Measurements from ENCODE around the gene C1orf74. TPM values are rescaled to one million over a fixed set of nuclear protein-coding genes. Genes with fewer than 3 reads are reported as not detected.

The C1orf74 gene
- 2.6 TPM for total RNA-seq

DNA sequence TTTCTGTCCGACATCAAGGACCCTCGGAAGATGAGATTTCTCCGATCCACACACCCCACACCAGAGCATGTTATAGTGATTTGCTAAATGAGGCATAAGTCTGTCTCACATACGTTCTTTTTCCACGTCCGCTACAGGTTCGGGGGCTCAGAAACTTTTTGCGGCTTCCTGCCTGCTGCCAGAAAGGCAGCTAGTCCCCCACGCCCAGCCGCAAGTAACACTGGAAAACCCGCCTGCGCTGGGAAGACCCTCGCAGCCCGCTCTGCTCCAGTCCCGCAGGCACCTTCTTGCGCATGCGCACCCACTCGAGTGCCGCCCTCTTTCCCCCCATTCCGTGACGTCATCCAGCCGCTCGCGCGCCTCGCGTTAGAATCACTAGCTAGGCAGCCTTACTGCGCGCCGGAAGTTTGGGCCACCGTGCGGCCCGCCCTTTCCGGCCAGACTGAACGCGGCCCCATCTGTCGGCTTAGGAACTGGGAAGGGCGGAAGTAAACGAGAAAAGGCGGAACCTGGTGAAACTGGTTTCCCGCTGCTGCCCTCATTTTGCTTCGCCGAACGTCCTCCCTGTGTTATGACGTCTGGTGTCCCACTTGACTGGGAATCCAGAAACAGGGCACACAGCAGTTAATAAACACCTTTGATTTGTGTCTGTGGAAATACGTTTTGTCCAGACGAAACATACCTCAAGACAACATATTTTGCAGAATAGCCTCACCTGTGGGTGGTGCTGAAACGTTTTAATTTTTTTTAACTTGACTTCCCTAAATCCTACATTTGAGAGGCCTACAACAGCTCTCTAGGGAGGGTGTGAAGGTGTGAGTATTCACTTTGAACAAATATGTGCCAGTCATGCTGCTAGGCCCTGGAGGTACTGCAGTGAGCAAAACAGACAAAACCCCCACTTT is at the start of gene C1orf74:
TSS of gene C1orf74 (minus strand) at position 295 of the 905 bp plus-strand sequence. CDS start 925 bp downstream, outside the sequence.

DNA sequence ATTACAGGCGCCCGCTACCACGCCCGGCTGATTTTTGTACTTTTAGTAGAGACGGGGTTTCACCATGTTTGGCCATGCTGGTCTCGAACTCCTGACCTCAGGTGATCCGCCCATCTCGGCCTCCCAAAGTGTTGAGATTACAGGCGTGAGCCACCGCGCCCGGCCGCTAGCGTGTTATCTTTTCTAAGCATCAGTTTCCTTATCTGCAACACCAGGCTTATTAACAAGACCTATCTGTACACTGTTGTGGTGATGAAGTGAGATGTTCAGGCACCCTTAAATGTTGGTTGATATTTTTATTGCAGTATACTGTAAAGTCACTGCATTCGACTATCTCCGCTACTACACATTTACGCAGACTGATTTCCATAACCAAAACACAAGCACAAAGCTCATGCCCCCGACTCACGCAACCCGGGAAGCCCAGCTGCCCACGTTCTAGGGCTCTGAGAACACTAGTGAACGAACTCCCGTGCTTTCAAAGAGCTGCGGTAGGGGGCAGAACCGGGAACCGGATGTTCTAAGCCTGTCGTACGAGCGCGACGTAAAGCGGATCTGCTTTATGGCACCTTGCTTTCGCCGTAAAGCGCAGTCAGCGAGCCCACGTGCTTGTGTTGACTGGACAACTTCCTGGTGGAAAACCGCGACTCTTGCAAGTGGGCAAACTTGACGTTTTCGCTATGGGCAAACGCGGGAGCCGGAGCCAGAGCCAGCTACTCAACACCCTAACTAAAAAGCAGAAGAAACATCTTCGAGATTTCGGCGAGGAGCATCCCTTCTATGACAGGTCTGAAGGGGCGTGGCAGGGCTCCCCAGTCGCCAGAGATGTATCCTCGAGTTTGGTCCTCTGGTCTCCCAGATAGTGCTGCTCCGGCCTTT is 43.3 kb upstream of the C1orf74 start, which contains the start of gene UTP25:
TSS of gene UTP25 (plus strand) at position 589 of the 879 bp plus-strand sequence. CDS start at position 681, 92 bp downstream.

DNA sequence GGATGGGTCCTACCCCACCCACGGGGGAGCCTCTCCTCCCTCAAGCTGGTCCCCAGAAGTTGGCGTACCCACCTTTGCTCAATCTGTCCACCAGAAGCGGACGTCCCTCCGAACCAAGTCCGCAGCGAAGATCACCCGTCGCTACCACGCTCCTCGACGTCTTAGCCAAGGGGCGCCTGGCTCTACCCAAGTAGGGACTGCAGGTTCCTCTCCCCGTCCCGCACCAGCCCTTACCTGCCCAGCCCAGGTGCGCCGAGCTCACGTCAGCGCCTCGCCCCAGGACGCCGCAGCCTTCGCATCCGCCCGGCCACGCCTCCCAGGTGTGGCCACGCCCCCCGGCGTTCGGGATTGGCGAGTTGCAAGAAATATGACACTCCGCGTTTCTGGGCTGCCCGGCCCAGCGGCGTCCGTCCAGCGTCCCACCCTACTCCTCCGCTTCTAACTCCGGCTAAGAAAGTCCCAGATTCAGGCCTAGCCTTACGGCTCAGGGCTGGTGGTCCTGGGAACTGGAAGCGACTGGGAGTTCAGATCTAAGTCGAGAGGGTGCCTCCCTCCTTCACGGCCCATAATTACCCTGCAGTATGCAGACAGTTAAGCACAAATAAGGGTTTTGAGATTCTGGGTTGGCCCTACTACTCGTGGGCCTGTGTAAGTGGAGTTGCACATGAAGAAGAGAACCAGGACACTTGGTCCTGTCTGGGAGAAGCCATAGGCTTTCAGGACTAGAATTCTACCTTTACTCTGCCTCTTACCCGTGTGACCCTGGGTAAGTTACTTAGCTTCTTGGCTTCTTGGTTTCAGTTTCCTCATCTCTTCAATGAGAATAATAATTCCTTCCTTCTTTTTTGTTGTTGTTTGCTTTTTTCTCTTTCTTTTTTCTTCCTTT is 21.8 kb upstream of the C1orf74 start, which contains the start of gene IRF6:
TSS of gene IRF6 (minus strand) at position 268 of the 886 bp plus-strand sequence. CDS start 4,729 bp downstream, outside the sequence.

DNA sequence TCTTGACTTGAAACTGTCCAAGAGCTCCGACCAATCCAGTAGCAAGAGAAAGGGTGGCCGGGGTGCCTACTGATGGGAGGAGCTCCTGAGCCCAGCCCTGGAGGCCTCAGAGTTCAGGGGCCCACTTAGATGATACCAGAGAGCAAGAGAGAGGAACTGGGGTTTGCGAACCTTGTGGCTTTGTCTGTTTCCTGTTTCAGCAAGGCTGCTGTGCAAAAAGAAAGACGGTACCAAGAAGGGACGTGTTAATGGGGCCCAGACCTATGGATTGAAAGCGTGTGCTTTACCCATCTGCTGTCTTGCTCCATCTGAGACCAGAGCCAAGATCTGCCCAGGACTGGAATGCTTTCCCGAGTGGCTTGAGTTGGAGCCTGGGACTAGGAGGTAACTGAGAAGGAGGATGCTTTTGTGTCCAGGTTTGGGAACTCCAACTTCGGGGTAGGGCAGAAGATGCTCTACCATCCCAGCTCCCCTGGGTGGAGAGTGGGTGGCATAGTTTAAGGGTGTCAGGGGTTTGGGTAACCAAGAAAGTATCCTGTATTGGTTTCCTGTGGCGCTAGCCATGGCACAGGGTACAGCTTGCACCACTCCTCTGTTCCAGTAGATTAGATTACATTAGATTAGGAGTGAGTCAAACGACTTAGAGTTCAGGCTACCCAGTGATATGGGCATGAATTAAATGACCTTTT is 28.3 kb downstream of the C1orf74 start, which contains the start of gene TRAF3IP3:
TSS of gene TRAF3IP3 (plus strand) at position 128 of the 689 bp plus-strand sequence. CDS start 3,987 bp downstream, outside the sequence.

Other genes starting within 250 kb of the C1orf74 start
- 0.93 TPM for gene CAMK1G, start 200.8 kb downstream of the C1orf74 start, total RNA-seq
- 11.1 TPM for gene LAMB3, start 132.1 kb downstream of the C1orf74 start, total RNA-seq
- gene G0S2, start 109.1 kb downstream of the C1orf74 start, total RNA-seq: 9.5 TPM
- 0.77 TPM for gene HSD11B1, start 79.7 kb downstream of the C1orf74 start, total RNA-seq
- 0.99 TPM for gene TRAF3IP3, start 28.5 kb downstream of the C1orf74 start, total RNA-seq
- gene IRF6, start 21.6 kb upstream of the C1orf74 start, total RNA-seq: 7.8 TPM
- 10.4 TPM for gene UTP25, start 43.4 kb upstream of the C1orf74 start, total RNA-seq
- 23.6 TPM for gene SYT14, start 153.7 kb upstream of the C1orf74 start, total RNA-seq

All from camera-type eye (tissue), 1 donor.